WTC11 (cell line): Measurements from ENCODE around the gene AADACL2.

Source experiments
- AFF4 ChIP-seq: sonication (generic); formaldehyde crosslinking; IDR thresholded peaks from 2 replicates; pipeline ENCODE4 v1.8.1; 2023; ENCODE audit warnings: mild to moderate bottlenecking, missing genetic modification reagents, borderline replicate concordance
- ATF3 ChIP-seq: sonication (generic); formaldehyde crosslinking; conservative IDR thresholded peaks from 2 replicates; pipeline ENCODE4 v1.8.1; 2022; ENCODE audit warnings: mild to moderate bottlenecking, missing genetic modification reagents
- CBFB ChIP-seq: sonication (generic); formaldehyde crosslinking; IDR thresholded peaks from 2 replicates; pipeline ENCODE4 v1.8.1; 2022; ENCODE audit warnings: mild to moderate bottlenecking, low read depth, missing genetic modification reagents
- CTCF ChIP-seq: fragments of 200-600 bp; IDR thresholded peaks from 2 replicates; pipeline ENCODE4 v1.8.0; 2022; ENCODE audit warnings: antibody characterized with exemption
- FOXK1 ChIP-seq: sonication (generic); formaldehyde crosslinking; IDR thresholded peaks from 2 replicates; pipeline ENCODE4 v1.8.0; 2022; ENCODE audit warnings: mild to moderate bottlenecking, moderate library complexity, missing genetic modification reagents
- SP1 ChIP-seq: sonication (generic); formaldehyde crosslinking; conservative IDR thresholded peaks from 2 replicates; pipeline ENCODE4 v1.8.1; 2022; ENCODE audit warnings: missing genetic modification reagents
- TEAD4 ChIP-seq: sonication (generic); formaldehyde crosslinking; IDR thresholded peaks from 2 replicates; pipeline ENCODE4 v1.8.0; 2022; ENCODE audit warnings: mild to moderate bottlenecking, missing genetic modification reagents
- TF ChIP-seq, protein P1 (sequence below): sonication (generic); formaldehyde crosslinking; IDR thresholded peaks from 2 replicates; pipeline ENCODE4 v1.8.1; 2023; ENCODE audit warnings: mild to moderate bottlenecking, missing genetic modification reagents, moderate library complexity
- TF ChIP-seq, protein P2 (sequence below): sonication (generic); formaldehyde crosslinking; IDR thresholded peaks from 2 replicates; pipeline ENCODE4 v1.8.0; 2022; ENCODE audit warnings: mild to moderate bottlenecking, missing genetic modification reagents

DNA sequence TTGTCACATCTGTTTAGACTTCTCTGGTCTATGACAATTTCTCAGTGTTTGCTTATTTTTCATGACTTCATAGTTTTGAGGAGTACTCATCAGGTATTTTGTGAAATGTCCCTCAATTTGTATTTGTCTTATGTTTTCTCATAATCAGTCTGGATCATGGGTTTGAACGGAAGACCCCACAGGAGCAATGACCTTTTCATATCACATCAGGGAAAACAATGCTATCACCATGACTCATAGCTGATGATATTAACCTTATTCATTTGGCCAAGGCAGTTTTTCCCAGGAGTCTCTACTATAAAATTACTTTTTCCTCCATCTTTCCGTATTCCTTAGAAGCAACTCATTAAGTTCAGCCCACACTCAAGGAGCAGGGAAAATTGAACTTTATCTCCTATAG lies 32.7 kb downstream of the AADACL2 start:
- TF ChIP-seq CTCF (no peak), ATF3 (CRISPR knock-in tag) (no peak), AFF4 (CRISPR knock-in tag) (no peak), TEAD4 (no peak), FOXK1 (no peak), SP1 (no peak), CBFB (CRISPR knock-in tag) (no peak)
- TF ChIP-seq, protein P1, sequence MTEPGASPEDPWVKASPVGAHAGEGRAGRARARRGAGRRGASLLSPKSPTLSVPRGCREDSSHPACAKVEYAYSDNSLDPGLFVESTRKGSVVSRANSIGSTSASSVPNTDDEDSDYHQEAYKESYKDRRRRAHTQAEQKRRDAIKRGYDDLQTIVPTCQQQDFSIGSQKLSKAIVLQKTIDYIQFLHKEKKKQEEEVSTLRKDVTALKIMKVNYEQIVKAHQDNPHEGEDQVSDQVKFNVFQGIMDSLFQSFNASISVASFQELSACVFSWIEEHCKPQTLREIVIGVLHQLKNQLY (CRISPR knock-in tag), result no peak
- TF ChIP-seq, protein P2, sequence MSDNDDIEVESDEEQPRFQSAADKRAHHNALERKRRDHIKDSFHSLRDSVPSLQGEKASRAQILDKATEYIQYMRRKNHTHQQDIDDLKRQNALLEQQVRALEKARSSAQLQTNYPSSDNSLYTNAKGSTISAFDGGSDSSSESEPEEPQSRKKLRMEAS (CRISPR knock-in tag), result no peak
